Embryonic facial prominence (tissue), 1 donor: ENCODE data around the gene EXOC4.

Source experiments
- DNase-seq: peaks from one replicate; pipeline ENCODE4 v3.0.0-alpha.2; 2016; ENCODE audit errors: extremely low spot score

The EXOC4 gene

DNA sequence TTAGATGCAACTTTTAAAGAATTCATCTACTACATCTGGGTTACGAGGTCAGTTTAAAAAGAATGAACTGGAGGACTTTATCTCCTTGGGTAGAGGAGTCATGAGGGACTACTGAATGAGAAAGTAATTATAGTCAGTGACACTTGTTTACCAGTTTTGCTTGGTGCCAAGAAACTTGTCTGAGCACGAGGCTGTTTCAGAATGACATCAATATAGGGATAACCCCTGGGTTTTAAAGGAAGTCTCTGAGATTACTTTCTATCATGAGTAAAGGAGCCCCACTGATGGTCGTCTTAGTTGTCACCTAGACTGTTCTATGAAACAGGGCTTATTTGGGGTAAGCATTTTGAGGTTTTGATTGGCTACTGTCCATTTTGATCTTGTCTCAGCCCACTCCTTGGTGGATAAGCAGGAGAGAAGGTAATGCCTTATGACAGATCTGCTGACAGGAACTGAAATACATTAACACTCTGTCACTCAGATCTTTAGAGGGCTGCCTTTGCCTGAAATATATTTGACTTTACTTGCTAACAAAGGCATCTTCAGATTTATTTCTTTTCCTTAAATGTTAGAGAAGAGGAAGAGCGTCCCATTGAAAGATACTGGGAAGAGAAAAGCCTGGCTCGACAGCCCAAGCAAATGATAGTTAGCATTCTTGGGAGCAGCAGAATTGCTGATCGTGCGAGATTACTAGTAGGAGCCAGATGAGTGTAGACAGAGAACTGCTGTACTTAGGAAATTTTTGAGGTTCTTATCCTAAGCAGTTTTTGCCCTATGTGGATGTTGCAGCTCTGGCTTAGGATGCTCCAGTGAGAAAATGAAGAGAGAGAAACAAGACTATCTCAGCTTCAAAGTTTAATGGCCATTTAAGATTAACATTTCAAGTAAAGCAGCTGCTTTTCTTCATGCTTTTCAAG lies 575.1 kb downstream of the EXOC4 start:
- DNase-seq, result no peak

DNA sequence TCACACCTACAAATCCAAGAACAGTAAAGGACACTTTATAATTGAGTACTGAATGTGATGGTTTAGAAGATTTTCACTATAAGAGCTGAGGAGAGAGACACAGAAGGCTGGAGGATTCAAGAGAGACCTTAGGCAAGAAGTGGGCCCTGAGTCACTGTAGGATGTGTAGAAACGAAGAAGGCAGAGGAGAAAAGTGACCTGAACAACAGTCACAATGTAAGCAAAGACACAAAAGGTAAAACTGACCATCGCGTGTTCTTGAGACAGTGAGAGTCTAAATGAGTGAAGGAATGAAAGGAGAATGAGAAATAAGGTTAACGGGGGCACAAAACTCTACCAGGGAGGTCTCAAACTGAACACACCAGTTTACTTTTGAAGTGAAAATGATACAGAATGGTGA lies 576.0 kb downstream of the EXOC4 start:
- no peak for DNase-seq

DNA sequence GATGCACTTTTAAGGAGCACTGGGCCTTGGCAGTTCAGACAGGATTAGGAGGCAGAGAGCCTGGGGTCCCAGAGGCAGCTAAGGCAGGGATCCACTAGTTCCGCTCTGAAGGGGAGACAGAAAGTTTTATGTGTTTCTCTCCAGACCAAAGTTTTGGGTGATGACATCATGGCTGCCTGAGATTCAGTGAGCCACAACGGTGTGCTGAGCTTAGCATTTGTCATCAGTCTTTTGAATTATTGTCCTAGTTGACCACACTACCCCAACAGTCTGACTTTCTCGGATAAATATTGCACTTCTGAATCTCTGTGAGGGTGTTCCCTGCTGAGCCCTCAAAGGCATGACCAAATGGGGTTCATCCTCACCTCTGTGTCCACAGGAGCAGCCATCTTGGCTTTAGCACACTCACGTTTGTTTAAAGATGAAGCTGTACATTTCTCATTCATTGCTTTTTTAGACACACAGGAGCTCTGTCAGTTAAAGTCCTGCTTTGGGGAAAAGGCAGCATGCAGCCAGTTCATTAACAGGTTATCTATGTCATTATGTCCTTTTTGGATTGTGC lies 576.5 kb downstream of the EXOC4 start:
- no peak for DNase-seq

DNA sequence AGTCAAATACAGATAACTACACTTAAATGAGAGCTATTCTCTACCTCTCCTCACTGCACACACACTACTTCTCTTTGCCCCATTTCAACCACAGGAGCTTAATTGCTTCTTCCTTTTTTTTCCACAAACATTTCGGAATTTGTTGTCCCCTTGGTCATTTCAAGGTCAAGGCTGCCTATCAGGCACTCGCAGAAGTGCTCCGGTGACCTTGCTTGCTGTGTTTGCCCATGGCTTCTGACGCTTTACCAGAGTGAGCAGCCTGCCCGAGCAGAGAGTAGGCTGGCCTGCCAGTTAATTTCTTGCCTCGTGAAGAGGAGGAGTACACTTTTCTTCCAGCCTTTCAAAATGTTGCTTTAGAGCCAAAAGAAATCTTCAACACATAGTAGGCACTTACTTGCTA lies 577.2 kb downstream of the EXOC4 start:
- no peak for DNase-seq

DNA sequence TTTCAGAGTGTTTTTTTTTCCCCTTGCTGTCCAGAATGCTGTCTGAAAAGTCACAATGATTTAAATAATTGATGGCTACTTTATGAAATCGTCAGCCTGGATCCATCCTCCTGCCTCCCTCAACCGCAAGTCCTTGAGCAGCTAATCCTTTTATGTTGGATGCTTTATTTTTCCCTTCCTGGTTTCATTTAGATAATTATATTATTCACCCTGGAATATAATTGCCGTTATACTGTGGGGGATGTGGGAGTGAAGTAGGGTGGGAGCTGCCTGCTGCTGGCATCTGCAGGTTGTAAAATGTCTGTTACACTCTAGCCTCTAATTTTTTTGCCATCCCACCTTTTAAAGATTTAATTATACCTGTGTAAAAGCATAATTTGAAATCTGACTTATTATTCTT lies 583.8 kb downstream of the EXOC4 start:
- DNase-seq, result no peak

DNA sequence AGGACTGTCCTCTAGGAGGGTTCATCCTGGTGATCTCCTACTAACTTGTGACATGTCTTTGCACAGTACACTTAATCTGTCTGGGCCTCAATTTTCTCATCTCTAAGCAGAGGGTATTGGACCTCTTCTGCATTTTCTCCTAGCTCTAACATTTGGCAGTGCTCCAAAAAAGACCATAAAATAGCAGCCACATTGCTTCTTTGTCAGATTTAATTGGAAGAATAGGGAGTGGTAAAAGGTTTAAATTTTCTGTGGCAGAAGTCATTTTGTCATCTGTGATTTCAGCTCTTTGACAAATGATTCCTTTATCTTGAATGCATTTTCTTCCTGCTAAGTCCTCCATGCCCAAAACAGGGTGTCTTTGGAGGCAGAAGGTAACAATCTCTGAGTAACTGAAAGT lies 584.3 kb downstream of the EXOC4 start:
- no peak for DNase-seq

DNA sequence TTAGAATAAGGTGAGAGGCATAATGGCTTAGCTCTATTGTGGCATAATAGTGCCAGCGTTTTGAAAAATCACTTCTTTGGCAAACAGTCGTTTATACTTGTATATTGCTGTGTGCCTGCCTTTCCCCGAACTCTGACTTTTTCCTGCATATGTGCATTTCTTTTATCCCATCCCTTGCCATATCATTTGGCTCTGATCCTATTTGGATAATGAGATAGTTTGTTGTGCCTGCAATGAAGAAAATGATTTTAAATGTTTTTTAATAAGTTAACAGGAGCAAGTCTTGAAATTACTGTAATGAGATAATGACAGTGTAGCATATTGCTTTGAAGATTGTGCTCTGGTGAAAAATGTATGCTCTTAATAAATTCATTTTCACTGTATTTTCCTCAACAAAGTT lies 586.2 kb downstream of the EXOC4 start:
- DNase-seq, result no peak

DNA sequence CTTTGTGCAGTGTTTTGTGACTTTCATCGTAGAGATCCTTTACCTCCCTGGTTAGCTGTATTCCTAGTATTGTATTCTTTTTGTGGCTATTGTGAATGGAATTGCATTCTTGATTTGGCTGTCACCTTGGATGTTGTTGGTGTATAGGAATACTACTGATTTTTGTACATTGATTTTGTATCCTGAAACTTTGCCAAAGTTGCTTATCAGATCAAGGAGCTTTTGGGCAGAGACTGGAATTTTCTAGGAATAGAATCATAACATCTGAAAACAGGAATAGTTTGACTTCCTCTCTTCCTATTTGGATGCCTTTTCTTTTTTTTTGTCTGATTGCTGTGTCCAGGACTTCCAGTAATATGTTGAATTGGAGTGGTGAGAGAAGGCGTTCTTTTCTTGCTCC lies 590.5 kb downstream of the EXOC4 start:
- no peak for DNase-seq

DNA sequence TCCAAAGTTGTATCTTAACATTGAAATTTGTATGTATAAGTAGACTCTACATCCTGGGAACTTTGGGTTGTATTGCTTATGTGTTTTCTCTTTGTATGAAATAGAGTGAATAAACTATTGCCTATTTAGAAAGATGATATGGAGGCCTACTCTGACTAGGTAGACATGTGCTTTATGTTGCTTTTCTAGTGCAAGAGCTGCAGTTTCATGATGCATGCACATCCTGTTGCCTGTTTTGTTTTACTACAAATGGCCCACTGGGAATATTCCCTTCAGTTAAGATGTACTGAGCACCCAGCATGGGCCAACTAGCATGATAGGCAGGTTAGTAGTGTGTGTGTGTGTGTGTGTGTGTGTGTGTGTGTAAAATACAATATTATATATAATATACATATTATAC lies 592.1 kb downstream of the EXOC4 start:
- DNase-seq, result no peak

DNA sequence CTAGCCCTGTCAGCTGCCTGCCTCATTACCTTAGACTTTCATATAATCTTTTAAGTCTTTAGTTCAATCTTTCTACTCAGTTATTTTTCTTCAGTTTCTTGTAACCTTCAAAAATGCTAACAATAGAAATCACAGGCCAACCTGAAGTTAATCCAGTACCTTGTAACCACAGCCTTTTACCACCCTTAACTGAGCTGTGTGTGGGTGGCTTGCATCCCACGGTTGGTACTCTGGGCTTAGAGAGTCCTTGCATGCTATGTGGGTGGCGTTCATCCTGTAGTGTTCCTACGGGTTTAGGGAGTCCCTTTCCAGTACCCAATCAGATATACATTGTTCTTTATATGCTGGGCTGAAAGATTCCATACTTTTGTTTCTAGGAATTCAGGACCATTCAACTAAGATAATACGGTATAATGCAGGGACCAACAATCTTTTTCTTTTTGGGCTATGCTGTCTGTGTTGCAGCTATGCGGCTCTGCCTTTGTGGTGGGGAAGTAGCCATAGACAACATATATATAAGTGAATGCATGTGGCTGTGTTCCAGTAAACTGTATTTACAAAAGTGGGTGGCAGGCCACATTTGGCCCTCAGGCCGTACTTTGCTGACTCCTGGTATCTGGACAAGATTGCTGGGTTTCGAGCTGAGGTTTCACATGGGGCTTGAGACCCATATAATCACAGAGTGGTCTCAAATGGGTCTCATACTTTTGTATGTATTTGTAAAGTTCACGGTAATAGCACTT lies 593.5 kb downstream of the EXOC4 start:
- no peak for DNase-seq

DNA sequence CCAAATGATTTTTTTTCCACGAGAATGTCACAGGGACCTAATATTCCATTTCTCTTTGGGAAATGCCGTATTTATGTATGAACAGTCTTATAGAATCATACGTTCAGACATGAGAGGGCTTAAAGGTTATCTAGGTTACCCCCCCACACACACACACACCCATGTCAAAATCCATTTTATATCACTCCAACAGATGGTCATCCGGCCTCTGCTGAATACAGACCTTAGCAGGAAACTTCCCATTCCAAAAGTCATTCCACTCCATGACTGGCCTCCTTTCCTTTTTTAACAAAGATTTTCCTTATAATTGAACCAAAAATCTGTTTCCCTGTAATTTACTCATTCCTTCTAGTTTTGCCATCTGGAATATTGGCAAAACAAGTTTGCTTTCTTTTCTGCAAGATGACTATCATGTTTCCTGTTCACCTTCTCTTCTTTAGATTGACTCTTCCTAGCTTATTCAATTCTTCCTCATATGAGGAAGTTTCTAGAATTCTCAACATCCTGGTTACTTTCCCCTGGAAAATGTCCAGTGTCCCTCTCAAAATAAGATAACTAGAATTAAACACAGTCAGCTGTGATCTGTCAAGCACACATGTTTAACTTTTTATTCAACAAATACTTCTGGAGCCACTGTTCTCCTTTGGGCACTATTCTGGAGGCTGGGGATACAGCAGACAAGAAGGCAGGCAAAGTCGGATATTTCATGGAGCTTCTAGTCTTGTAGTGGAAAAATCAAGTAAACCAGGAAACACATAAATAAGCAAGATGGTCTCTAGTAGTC lies 597.8 kb downstream of the EXOC4 start:
- DNase-seq, result no peak

DNA sequence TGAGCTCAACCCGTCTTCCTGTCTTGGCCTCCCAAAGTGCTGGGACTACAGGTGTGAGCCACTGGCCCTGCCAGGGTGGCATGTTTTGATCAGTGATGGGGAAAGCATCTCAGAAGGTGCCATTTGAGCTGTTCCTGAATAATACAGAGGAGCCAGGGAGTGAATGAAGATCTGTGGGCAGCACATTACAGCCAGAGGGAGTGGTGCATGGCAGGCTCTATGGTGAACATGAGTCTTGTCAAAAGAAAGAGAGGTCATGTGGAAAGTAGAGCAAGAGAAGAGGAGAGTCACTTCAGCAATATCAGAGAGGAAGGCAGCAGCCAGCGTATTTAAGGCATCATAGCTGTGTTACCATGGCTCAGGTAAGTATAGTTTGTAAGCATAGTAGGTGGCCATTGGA lies 598.5 kb downstream of the EXOC4 start:
- no peak for DNase-seq

DNA sequence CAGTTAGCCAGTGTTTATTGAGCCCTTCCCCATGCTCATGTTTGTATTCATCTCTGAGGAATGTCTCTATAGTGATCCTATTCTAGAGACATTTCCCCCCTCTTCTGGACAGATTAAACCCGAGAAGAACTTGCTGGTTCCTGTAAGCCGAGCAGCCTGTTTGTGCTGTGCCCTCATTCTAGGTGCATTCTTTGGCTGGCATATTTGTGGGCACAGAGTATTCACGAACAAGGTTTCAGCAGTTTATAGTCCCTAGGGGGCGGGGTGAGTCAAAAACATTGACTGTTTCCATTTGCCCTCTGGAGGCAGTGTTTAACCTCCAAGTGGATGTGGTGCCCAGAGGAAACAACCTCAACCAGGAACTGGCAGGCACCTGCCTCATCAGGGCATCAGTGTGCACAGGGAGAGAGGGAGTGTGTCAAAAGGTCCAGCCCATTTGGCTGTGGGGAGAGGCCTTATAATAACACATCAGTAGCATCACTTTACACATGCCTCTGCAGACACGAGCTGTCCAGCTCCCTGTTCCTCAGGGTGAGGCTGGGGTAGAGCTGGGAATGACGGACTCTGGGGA lies 600.9 kb downstream of the EXOC4 start:
- DNase-seq, result no peak

DNA sequence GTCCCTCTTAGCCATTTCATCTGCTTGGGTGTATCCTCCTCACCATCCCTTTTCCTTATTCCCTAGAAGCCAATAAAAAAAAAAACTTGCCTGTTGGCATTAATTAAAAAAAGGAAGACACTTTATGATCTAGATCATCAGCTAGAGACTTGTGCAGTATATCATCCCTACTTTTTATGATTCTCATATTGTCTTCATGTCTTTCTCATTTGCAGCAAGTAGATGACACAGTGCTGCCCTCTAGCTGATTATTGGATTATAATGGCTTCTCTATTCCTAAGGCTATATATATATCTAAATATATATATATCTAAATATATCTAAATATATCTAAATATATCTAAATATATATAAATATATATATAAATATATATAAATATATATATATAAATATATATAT lies 601.9 kb downstream of the EXOC4 start:
- peak; percentile 47 for DNase-seq

DNA sequence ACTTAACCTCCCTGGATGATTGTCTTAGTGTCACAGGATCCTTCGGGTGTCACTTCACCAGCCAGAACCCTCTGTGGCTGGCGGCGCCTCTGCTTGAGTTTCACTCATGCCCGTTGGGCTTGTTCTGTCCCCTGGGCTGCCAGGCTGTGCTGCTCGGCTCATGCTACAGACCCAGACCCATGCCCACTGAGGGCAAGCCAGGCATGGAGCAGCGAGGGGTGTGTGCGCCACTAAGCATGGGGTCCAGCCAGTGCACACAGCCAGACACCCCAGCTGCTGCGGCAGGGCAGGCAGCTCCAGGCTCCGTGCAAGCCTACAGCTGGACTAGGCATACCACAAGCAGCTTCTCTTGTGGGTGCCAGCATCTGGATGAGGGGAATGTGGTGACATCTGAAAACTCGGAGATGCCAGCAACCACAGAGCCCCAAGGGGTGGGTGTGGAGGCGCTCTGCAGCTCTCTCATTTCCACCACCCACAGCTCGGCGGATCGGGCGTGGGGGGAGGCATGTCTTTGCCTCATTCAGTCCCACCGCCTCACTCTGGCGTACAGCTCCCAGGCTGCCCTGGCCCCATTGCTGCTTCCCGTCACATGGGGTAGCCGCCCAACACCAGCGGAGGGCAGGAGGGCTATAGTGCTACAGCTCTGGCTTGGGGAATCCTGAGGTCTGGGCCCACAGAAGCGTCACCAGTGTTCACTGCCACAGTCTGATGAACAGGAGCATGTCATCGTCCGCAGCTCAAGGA lies 604.7 kb downstream of the EXOC4 start:
- no peak for DNase-seq

DNA sequence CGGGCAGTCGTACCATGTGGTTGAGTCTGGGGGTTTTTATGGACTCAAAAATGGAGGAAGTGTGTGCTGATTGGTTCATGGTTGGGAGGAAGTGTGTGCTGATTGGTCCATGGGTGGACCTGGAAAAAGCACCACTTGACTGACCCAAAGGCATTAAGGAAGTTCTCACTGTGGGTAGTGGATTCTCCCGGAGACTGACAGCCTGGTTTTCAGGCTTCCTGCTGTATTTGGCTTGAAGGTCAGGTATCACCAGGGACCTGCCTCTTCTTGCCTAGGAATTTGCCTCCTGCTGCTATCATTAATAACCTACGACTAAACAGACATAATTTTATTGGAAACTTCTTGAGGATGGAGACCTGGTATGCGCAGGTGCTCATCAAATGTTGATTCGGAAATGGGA lies 605.4 kb downstream of the EXOC4 start:
- no peak for DNase-seq

DNA sequence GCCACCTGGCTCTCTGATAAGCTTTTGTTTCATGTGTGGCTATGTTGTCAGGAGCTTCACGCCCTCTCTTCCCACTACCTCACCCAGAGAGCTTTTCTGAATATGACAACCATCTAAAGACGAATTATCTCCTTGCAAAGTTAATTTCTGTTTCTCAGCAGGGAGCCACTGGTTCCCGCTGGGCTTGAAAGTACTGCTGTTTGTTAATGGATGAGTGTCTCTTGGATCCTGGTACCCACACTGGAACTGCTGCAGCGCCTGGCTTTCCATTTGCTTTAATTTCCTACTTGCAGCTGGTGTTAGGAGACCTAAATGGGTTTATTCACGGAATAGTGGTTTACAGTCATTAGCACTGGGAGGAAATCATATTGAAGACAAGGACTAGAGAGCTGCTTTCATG lies 606.4 kb downstream of the EXOC4 start:
- no peak for DNase-seq

DNA sequence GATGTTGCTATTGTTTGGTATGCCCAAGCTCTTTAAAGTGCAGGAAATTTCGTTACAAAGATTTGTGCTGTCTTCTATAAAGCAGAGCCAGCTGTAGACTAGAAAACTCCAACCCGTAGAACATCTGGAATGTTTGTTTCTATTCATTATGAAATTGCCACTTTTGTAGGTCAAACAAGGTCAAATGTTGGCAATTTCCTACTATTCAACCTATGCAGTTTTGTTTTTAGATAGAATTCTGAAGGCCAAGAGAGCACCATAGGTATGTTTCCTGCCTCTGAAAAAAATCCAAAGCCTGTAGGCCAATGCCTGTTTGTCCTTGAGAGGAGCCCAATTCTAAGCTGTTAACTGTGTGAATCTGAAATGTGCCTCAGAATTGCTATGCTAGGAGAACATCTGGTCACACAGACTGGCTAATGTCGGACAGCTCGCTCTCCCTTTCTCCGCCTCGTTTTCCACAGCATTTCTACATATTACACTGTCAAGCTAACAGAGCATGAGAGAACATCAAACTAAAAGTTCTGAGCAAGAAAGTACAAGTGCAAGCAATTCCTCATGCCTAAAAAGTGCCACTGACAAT lies 607.1 kb downstream of the EXOC4 start:
- no peak for DNase-seq

DNA sequence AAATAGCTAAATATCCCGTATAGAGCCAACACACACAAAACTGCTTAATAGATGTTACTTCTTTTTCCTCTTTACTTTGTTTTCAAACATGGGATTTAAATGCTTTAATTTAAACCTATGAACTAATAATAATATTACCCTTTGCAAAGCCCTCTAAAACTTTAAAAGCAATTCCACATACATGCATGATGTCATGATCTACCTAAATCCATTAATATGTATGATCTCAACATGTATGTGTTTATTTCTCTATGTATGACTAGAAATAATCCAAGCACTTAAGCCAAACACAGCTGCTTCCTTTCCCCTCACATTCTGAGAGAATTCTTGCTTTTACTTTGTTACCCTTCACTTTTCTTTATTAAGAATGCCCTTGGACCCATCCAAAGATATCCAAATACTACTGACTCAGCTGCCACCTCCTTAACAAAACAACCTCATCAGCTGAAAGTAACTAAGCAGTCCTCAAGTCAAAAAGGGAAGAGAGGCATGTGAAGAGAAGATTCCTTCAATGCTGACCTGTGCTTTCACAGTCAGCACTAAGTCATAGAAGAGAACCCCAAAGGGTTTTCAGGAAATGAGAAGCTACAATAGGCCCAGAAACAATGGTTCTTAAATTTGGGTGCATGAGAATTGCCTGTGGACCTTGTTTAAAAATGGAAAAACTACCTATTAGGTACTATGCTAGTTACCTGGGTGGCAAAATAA lies 607.9 kb downstream of the EXOC4 start:
- DNase-seq, result no peak

DNA sequence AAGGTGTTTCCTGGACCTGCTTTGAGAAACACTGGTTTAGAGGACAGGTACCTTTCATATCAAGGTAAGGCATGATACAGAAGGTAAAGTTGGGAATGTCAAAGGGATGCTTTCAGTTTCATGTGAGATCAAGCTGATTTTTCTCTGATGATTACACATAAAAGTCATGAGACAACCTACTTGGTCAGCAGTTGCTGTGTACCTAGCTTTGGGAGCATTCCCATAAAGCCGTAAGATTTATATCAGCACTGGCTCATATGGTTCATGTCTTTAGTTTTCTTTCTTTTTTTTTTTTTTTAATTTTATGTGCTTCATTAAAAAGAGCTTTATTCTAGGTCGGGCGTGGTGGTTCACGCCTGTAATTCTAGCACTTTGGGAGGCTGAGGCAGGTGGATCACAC lies 609.0 kb downstream of the EXOC4 start:
- no peak for DNase-seq
